Kidney glomerular epithelial cell (primary cell): Measurements from ENCODE around the gene RET.

Source experiments
- DNase-seq: peaks from one replicate; lab custom pipeline; 2025; lab: John Stamatoyannopoulos, UW

The RET gene

DNA sequence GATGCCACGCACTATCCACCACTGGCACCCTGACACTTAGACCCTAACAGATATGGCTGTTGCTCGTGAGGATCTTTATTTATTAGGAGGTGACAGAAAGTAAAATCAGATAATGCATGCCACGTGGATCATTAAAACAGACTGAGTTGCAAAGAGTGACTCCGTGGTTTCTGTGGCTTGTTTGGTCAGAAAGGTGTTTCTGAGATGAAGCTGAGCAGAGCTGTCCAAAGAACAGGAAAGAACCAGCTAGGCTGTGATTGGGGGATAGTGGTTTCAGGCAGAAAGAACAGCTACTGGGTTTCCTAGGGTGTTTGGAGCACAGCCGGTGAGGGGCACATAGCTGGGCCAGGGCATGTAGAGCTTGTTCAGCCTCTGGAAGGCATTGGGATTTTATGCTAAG, 95.8 kb downstream of the RET start:
- no peak for DNase-seq

DNA sequence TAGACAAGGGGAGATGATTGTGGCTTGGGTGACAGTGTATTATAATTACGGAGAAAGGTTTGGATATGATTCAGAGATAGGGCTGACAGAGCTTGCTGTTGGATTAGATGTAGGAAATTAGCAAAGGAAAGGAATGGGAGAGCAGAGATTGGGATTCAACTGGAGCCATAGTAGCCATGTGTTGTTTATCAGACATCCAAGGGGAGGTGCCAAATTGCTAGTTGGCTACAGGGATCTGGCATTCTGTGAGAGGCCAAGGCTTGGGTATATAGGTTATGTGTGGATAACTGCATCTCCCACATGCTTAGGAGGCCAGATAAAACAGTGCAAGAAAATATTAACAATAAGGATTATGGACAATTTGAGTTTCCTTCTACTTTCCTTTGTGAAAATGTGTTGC, 96.3 kb downstream of the RET start:
- no peak for DNase-seq

- DNase-seq, result no peak
These were observed 98.1 kb downstream of the RET start for GRCh38 chr10:43174969-43175368.

- DNase-seq, result peak; percentile 74
These were observed 99.4 kb downstream of the RET start for GRCh38 chr10:43176271-43176670.

- no peak for DNase-seq
These were observed 100.7 kb downstream of the RET start for GRCh38 chr10:43177595-43177994.
